RWPE1 (cell line): ENCODE results near the gene DSTN.
A peak's percentile ranks its signal among the peaks of the same experiment; 100 is the strongest.

Experiments
- CTCF ChIA-PET: fragments of 350-600 bp; sonication (Branson Sonifier 250); formaldehyde crosslinking; extraction: SDS; loops from one replicate; lab custom pipeline; 2021; lab: Yijun Ruan, JAX
- POLR2A ChIA-PET: fragments of 400-600 bp; formaldehyde crosslinking; extraction: SDS; loops from one replicate; lab custom pipeline; 2020; ENCODE audit warnings: antibody characterized with exemption; ENCODE audit not compliant: low non-redundant PET; lab: Yijun Ruan, JAX
- DNase-seq: peaks from one replicate; pipeline ENCODE4 v3.0.0; 2012; ENCODE audit warnings: low spot score
- H3K27ac ChIP-seq: fragments of 450-650 bp; 2 replicates; pipeline ENCODE4 v1.5.1; 2017
- CTCF ChIP-seq: fragments of 450-650 bp; conservative IDR thresholded peaks from 2 replicates; pipeline ENCODE4 v1.5.1; 2017; ENCODE audit warnings: low read depth, mild to moderate bottlenecking

DSTN gene

GRCh38 chr20:17651760-17652388 lies 82.0 kb downstream of the DSTN start:
- peak overlapping the region; percentile 44 for H3K27ac ChIP-seq
- TF ChIP-seq CTCF: no peak
- ChIA-PET POLR2A (no interaction called here), CTCF (interaction anchor here (0.5 to 1.0 kb wide), 5 partner anchors 9 to 1055 kb away, joined by 3 to 5 read pairs (median 3); no protein-coding TSS in a partner anchor)
- DNase-seq: peak; percentile 19

- no peak for TF ChIP-seq CTCF
- no peak for DNase-seq
- peak overlapping the region; percentile 44 for H3K27ac ChIP-seq
- CTCF ChIA-PET: interaction anchor here (0.6 to 1.0 kb wide), 4 partner anchors 9 to 384 kb away, joined by 3 to 5 read pairs (median 3); no protein-coding TSS in a partner anchor
- POLR2A ChIA-PET: no interaction called here
Observed at GRCh38 chr20:17652411-17652810, 82.5 kb downstream of the DSTN start.

- no peak for TF ChIP-seq CTCF
- CTCF ChIA-PET: interaction anchor here (0.5 to 0.9 kb wide), 3 partner anchors 26 to 252 kb away, joined by 3 read pairs; no protein-coding TSS in a partner anchor
- DNase-seq: no peak
- no peak overlapping the region for H3K27ac ChIP-seq
- POLR2A ChIA-PET: no interaction called here
Observed at GRCh38 chr20:17653835-17654648, 84.2 kb downstream of the DSTN start.

GRCh38 chr20:17654649-17655285 lies 84.9 kb downstream of the DSTN start:
- peak; percentile 53 for TF ChIP-seq CTCF
- POLR2A ChIA-PET: no interaction called here
- CTCF ChIA-PET: interaction anchor here (0.5 to 1.0 kb wide), 4 partner anchors 26 to 252 kb away, joined by 3 read pairs; no protein-coding TSS in a partner anchor
- no peak overlapping the region for H3K27ac ChIP-seq
- peak; percentile 9 for DNase-seq

DNA sequence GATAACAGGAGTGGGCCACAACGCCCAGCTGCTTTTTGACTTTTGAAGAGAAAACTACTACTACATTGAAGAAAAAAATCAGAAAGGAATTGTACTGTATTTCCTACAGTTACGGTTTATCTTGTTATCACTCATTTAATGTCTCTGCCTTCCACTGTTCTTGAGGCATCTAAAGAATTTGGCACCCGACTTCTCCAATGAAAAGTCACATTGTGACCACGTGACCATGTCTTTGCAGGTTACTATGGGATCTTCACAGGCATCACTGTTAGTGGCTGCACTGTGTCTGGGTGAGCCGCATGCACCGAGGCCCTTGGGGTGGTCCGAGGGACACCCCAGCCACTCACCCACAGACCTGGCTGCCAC lies 85.4 kb downstream of the DSTN start:
- H3K27ac ChIP-seq: peak overlapping the region; percentile 19; the same call in 1 of the 2 replicates
- CTCF ChIA-PET: interaction anchor here (0.9 to 1.0 kb wide), 2 partner anchors 25 to 115 kb away, joined by 3 read pairs; no protein-coding TSS in a partner anchor
- POLR2A ChIA-PET: no interaction called here
- 0 out of 2 replicates have a peak, but pooled peaks have one; percentile 17 for TF ChIP-seq CTCF
- DNase-seq: no peak
